NCI-H82 (cell line): ENCODE data around the gene ARV1.
"Not testable (repeated sequence)": the region's sequence is repeated elsewhere in the genome, so short reads cannot be mapped to it uniquely, and the experiment has no call there.

Experiments used
- DNase-seq: peaks from one replicate; lab custom pipeline; 2025; lab: John Stamatoyannopoulos, UW

ARV1 gene

DNA sequence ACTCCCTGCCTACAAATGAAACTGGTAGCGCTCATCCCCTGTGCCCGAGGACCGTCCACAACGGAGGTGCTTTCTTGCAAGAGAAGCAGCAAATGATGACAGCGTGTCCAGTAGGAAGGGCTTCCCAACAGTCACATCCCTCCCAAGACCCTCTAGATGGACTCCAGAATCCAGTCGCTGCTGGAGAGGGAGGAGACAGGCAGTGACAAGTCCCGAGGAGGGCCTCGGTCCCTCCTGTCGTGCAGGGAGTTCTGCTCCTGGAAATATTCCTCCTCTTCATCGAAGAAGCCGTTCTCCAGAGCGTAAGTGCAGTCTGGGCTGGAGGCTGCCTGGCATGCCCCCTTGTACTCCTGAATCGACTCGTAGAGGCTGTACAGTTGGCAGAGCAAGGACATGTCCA, 40.8 kb downstream of the ARV1 start:
- DNase-seq, result no peak

DNA sequence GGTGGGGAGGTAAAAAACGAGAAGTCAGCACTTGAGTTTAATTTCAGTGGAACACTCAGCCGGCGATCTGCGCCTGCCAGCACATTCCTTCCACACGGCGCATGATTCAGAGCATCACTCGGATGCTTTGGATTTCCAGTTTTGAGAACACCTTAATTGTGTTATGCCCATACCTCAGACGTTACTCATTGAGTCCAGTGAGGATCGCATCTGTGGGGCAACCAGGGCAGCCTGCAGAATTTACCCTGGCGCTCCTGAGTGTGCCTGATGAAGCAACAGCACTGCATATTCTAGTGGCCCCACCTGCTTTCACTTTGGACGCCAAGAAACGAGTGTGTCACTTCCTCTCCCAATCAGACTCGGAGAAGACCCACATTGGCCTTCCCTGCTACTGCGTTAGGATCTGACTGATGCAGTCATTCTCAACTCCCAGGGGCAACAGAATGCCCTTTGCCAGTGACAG, 41.3 kb downstream of the ARV1 start:
- no peak for DNase-seq

DNA sequence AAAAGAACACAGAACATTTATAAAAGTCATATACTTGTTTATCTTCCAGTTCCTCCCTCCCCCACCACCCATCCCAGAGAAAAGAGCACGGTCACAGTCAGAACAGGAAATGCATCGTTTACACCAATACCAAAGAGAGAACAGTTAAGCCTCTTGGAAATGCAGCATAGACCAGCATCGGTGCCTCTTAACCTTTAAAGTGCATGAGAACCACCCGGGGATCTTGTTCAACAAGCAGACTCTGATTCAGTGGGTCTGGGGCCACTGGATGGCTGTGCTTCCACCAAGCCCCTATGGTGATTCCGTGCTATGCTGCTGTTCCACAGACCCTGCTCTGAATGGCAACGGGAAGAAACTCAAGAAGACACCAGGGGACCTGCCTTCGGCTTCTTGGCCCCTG, 41.9 kb downstream of the ARV1 start:
- DNase-seq, result no peak

DNA sequence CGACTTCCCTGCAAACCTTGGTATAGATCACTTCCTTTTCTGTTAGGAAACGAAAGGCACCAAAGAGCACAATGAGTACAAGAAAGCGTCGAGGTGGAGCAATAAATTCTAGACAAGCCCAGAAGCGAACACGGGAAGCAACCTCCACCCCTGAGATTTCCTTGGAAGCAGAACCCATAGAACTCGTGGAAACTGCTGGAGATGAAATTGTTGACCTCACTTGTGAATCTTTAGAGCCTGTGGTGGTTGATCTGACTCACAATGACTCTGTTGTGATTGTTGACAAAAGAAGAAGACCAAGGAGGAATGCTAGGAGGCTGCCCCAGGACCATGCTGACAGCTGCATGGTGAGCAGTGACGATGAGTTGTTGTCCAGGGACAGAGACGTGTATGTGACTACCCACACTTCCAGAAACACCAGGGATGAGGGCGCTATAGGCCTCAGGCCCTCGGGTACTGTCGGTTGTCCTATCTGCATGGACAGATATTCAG, 42.7 kb downstream of the ARV1 start:
- no peak for DNase-seq

DNA sequence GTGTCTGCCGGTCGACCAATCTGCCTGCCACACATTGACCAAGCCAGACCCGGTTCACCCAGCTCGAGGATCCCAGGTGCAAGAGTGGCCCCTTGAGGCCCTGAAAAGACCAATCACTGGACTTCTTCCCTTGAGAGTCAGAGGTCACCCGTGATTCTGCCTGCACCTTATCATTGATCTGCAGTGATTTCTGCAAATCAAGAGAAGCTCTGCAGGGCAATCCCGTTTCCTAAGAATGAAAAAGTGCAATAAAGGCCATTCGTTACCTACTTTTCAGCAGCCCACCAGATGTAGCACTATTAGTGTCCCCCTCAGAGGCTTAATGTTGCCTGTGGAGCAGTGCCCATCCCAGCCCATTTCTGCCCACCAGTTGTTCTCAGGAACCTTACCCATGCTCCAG, 43.6 kb downstream of the ARV1 start:
- DNase-seq, result not testable (repeated sequence)

DNA sequence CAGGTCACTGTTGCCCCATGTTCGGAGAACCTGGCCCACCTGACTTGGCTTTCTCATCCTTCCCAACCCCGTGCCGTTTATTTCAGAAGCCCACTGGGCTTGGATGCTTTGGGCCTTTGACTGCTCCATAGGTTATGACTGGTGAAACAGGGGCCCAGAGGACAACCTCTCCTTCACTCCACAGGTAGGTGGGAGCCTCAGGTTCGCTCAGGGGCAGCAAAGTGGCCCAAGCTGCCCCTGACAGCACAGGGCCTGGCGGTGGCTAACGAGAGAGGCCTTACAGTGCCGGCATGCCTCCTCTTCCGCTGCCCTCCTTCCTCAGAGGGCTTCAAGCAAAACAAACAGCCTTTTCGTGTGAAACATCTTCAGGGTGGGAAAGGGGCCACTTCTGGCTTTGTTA, 44.3 kb downstream of the ARV1 start:
- no peak for DNase-seq

DNA sequence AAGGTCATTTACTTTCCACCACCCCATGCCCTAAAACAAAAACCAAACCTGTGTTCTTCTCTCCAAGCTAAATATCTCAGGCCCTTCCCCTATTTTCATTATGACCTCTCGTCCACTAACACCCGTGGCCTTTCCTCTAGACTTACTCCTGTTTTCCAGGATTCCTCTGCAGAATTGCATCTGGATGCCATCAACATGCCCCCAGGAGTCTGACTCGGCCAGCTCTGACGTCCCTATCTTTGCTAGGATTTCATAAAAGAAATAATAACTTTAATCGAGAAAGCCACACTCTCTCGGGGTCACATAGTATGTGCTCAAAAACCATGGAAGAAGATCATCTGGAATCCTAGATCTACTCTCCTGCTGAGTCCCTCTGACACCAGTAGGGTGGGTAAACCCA, 47.7 kb downstream of the ARV1 start:
- no peak for DNase-seq

DNA sequence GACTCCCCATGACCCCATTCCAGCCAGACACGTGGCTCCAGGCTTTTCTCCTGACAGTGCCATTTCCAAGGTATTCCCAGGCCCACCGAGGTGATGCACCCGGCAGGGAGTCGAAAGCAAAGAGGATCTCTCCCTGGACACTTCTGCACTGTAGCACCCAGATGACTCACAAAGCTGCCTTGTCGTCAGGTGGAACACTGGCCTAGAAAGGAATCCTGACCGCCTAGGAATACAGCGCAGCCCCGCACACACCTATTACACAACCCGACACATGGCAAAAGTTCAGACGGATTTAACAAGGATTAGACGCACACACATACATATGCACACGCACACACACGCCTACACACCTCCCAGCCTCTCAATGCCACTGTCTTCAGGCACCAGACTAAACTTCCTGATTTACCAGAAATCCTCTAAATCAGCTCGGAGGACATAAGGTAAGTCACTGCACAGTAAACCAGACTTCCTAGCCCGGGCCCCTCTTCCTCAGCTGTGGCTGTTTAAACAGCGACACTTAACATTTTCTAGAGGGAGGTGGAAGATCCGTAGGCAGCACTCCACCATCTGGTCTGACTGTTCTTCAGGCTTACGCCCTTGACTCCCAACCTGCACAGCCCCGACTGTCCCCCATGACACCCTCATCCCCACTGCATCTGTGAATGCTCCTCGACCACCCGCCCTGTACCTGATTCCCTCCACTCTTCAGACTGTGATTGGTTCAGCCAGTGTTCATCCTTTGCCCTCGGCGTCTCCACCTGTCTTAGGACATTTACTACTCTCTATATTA, 48.4 kb downstream of the ARV1 start:
- peak; percentile 44 for DNase-seq

DNA sequence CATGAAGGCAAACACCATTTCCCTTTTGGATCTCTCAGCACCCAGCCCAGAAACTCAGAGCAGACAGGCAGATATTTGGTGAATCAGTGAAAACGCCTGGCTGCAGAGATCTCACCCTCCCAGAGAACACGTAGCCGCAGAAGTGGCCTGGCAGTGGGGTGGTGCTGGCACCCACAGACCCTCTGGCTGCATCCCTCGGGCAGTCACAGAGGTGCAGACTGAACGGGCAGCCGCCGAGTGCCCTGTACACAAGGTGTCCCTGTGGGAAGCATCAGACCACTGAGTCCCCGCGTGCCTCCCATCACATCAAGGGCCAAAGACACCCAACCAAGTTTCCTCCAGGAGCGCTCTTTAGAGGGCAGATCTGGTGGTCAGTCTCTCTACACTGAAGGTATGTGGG, 49.1 kb downstream of the ARV1 start:
- no peak for DNase-seq

DNA sequence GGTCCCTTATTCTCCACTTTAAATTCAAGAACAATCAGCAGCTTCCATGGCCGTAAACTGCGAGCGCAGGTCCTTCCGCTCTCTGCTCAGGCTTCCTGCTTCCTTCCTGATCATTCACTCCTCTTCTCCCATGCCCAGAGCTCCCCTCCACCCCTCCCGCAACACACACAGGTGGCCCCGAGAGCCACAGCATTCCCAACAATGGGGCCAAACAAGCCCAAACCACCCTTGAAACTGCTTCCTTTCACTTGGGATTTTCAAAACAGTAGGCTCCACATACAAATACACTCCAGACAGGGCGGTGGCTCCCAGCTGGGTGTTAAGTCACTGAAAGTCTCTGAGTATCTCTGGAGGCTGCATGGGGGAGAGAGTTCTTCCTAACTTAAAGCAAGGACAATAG, 49.8 kb downstream of the ARV1 start:
- no peak for DNase-seq

DNA sequence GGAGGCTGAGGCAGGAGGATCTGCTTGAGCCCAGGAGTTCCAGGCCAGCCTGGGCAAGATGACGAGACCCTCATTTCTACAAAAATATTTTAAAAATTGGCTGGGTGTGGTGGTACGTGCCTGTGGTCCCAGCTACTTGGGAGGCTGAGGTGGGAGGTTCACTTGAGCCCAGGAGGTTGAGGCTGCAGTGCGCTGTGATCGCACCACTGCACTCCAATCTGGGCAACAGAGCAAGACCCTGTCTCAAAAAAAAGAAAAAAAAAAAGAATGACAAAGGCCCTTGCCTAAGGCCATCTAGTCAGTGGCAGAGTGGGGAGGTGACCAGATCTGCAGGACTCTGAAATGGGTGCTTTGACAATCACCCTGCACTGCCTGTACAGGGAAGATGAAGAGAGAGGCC, 50.4 kb downstream of the ARV1 start:
- not testable (repeated sequence) for DNase-seq

DNA sequence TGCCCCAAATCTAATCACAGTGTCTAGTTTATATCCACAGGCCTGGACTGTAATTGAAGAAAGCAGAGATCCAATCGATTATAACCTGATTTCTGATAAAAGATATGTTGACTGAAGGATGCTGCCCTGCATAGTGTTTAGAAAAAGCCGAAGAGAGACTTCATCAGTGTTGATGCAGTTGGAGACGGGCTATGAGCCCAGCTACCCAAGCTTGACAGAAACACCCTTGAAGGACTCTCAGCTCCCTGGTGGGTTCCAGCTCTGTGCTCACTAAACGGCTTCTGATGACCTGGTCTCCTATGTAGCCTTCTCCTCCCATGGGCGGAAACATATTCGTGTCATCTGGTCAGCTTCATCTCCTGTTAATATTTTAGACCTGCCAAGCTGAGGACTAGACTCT, 50.9 kb downstream of the ARV1 start:
- DNase-seq, result no peak

DNA sequence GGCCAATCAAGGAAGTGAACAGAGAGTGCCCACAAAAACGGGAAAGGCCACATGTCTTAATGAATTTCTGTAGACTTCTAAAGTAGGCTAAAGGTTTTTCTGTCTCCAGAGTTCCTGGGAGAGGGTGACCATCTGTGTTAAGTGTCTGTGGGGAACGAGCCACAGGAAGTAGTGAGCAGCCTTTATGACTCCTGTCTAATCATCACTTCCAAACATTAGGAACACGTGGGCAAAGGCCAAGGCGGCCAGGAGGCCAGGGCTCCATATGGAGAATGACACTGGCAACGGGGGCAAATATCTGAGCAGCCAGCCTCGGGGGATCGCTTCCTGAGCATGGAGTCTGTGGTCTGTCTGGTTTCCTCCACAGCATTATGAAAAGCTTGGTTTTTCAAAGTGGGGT, 54.1 kb downstream of the ARV1 start:
- DNase-seq, result no peak

DNA sequence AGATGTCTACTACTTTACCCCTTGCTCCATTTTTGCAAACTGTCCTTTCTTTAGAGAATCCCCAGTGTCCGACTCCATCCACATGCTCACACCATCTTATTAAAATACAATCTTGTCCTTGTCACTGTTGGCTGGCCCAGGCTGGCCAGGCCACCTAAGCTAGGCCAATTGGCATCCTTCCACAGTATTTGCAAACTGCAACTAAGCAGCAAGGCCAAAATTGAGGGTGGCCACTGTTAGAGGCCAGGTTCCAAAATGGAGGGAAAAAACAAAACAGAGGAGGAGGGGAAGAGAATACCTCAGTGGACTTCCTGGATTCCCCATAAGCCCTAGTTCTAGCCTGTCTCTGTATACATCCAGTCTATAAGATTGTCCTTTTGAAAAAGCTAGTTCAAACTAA, 56.9 kb downstream of the ARV1 start:
- DNase-seq, result no peak

DNA sequence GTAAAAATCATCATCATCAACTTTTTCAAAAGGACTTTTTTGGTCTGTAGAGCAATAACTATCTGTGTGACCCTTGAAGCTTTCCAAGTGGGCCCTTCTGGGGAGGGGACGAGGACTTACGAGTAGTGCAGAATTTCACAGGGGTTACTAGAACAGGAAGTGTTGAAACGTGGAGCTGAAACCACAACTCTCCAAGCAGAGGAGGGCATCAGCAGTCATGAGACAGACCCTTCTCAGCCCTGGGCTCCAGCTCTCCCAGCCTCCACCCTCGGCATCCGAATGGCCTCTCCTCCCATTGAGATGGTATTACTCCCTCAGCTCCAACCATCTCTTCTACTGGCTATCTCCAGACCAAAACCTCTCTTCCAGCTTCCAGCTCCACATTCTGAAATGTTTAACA, 57.5 kb downstream of the ARV1 start:
- DNase-seq, result no peak

DNA sequence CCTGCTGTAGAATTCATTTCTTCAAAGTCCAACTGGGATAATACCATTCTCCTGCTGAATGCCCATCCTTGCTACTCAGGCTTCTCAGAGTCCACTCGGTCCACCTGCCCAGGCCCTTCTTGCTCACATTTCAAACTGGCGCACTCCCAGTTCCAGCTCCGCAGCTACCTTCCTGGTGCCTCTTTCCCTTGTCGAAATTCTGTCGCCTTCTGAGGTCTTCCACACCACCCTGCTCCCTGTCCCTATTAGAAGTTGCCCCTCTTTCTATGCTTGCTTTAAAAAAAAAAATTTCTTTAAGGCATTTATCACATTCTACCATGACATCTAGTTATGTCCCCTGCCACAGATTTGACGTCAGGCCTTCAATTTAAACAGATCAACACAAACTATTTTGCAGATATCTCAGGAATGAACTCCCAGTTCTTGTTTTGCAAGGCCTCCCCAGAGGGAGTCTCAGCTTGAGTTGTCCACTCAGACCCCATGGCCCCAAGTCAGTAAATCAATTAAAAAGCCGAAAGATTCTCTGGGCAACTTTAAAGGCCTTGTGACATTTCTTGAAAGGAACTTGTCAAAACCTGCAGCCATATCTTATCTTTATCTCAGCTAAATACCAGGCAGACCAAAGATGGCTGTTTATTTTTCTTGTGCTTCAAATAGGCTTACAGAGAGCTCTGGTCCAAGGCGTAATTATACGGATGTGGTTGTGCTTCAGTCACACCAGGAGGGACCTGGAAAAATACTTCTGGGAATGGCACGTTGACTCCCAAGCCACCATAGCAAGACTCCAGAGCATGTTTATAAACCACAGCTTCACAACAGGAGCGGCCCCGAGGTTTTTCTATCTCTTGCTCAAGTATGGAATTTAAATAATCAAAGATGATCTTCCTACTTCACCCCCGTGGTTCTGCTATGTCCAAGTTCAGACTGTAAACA, 59.0 kb downstream of the ARV1 start:
- peak; percentile 48 for DNase-seq

DNA sequence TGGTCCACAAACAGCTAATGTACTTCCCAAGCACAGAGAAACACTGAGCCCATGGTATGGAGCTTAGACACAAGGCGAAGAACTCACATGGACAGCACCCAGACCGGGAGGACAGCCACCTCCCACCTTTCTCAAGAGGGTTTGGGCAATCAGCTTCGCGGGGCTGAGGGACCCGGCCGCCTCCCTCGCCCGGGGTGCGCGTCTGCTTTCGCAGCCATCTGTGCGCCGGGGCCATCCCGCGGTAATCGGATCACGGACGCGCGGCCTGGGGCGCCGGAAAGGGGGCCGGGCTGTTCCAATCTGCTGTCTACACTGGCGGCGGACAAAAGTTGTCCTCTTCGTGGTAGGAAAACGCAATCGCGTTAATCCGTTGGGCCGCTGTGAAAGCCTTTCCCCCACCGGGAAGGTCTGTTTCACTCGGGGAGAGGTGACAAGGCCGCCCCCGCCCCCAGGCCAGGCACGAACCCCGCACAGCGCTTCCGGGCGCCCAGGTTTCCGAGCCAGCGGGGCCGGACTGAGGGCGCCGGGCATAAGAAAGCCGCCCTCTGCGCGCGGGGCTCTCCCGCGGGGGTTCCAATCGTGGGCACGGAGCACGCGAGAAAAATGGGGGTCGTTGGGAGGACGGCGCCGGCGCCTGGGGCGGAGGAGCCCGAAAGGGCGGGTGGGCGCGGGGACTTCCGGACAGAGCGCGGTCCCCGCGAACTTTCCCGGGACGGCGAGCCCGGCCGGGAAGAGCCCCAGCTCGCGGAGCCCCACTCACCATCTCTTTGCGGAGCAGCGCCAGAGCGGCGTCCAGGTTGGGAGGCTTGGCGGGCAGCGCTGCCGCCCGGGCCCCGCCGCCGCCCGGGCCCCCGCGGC, 60.5 kb downstream of the ARV1 start:
- DNase-seq, result peak; percentile 96

DNA sequence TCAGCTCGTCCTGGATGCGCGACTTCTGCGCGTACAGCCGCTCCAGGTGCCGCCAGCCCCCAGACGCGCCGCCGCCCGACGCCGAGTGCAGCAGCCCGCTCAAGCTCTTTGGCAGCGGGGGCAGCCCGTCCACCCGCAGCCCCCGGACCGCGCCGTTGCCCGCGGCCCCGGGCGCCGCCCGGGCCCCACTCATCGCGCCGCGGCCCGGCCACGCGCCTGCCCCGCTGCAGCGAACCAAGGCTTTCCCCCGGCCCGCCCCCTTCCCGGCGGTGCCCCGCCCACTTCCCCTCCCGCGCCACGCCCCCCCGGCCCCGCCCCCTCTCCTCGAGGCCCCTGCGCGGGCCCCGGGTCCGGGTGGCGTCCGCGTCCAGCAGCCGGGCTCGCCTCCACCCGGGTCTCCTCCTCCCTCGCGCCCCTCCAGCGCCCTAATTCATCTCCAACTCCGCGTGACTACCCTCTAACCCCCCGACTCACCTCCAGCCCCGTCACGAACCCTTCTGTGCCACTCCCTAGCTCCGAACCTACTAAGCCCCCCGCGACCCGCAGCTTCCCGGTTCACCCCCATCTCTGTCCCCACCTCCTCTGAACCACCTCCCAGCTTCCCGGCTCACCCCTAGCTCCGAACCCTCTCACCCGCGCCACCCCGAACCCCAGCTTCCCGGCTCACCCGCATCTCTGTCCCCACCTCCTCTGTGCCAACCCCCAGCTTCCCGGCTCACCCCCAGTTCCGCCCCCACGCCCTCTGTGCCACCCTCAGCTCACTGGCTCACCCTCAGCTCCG, 61.3 kb downstream of the ARV1 start, which contains the start of gene FAM89A:
FAM89A (minus strand) TSS at position 236 of the 781 bp plus-strand sequence; CDS start at position 193, 43 bp downstream.
- peak; percentile 82 for DNase-seq

DNA sequence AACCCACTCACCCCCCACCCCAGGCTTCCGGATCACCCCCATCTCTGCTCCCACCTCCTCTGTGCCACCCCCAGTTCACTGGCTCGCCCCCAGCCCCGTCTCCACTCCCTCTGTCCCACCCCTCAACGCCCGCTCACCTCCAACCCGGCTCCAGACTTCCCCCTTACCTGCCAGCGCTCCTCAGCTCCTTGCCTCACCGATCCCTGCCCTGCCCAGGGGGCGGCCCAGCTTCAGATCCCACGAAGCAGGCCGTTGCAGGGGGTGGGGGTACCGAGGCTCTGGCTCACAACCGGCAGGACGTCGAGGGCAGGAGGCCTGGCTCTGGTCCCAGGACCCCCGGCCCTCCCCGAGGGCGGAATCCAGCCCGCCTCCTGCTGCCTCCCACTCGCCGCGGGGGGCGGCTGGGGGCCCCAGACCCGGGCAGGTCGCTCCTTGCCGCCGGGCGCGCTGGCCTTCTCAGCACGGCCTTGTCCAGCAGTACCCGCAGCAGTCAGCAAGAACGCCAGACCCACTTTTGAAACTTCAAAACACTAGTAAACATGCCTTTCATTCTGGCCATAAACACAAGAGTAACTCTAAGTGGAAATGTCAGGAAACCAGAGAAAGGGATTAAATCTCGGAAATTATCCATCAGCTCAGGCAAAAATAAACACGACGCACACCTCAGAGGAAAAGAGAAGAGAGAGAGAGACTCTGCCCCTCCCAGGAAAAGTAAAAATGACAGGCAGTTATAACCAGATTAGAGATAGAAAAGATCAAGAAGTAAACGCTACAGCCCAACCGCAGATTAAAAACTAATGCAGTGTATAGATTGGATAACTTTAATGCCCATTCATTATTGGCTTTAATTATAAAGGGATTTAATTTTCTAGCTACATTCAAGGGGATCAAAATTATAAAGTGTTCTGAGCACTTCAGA, 62.2 kb downstream of the ARV1 start:
- peak; percentile 87 for DNase-seq

DNA sequence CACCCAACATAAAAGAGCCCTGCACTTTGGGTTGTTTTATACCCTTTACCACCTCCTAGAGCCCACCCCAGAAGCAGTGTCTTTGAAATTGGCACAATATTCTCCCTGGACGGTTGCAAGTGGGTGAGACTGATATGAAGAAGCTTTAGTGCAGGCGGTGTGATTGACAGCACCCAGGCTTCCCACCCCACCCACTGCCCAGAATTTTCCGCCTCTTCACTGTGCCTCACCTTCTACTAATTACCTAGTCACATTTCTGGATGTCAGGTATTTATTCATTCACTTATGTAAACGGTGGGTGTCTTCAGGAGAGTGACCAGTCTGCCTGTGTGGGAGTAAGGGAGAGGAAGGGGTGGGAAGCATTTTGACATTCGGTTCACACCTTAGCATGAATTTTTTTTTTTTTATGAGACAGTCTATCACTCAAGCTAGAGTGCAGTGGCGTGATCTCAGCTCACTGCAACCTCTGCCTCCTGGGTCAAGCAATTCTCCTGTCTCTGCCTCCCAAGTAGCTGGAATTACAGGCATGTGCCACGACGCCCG, 62.9 kb downstream of the ARV1 start:
- no peak for DNase-seq
